ENCODE measurements around the gene CALR3.
"Not testable (repeated sequence)": the region's sequence is repeated elsewhere in the genome, so short reads cannot be mapped to it uniquely, and the experiment has no call there.

Gene CALR3, protein sequence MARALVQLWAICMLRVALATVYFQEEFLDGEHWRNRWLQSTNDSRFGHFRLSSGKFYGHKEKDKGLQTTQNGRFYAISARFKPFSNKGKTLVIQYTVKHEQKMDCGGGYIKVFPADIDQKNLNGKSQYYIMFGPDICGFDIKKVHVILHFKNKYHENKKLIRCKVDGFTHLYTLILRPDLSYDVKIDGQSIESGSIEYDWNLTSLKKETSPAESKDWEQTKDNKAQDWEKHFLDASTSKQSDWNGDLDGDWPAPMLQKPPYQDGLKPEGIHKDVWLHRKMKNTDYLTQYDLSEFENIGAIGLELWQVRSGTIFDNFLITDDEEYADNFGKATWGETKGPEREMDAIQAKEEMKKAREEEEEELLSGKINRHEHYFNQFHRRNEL

DNA sequence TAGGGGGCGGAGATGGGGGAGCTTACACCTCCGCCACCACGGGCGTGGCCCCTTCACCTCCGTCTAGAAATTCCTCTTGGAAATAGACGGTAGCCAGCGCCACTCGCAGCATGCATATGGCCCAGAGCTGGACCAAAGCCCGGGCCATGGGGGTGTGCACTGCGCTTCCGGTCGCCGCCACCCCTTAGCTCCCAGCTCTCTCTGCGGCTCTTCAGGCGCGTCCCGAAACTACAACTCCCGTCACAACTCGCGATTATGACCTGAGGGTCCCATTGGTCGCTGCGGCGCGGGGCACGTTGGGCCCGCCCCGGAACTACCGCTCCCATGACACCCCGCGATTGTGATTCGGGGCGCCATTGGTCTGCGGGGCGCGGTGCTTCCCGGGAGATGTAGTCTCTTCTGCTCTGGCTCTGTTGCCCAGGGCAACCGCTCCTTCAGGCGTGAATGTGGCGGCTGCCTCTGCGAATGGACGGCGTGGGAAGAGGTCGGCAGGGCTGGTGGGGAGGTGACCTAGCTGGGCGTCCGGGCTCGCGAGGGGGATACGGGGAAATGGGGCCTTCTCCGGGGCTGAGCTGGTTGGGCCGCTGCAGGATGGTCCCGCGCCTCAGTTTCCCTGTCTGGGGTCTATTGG, at the start of gene CALR3, which contains the start of gene C19orf44:
CALR3 (minus strand) TSS at position 186 of the 631 bp plus-strand sequence; CDS start at position 148, 38 bp downstream.
C19orf44 (plus strand) TSS at position 413 of the 631 bp plus-strand sequence. CDS start 4,399 bp downstream, outside the sequence.
- no peaks in the 10 kb centered on the region for H3K9me3 ChIP-seq (ENCODE audit: insufficient read depth, low read depth, low read length)
- peak within 1 kb of the TSS; percentile 76 for H3K4me3 ChIP-seq (ENCODE audit: low read length, poor library complexity, severe bottlenecking)
- H2AFZ ChIP-seq (ENCODE audit: low read length): peak within 1 kb of the TSS; percentile 97
- H3K27me3 ChIP-seq (ENCODE audit: insufficient read depth, low read length, poor library complexity, severe bottlenecking): no peaks in the 10 kb centered on the region
- H3K9ac ChIP-seq (ENCODE audit: low read depth, low read length, poor library complexity, severe bottlenecking): peak within 1 kb of the TSS; percentile 51
- H3K4me1 ChIP-seq (ENCODE audit: insufficient read depth, low read length, poor library complexity, severe bottlenecking): peaks cover 5% of the 10 kb centered on the region
- no peaks in the 10 kb centered on the region for H3K9me2 ChIP-seq (replicated peaks; ENCODE audit: low read depth, low read length)
- no peaks in the 10 kb centered on the region for H3K79me2 ChIP-seq (ENCODE audit: insufficient read depth, low read length)
- TF ChIP-seq EZH2phosphoT487 (IDR thresholded peaks at IDR 0.05; ENCODE audit: borderline replicate concordance): no peak
- TF ChIP-seq, protein P1, sequence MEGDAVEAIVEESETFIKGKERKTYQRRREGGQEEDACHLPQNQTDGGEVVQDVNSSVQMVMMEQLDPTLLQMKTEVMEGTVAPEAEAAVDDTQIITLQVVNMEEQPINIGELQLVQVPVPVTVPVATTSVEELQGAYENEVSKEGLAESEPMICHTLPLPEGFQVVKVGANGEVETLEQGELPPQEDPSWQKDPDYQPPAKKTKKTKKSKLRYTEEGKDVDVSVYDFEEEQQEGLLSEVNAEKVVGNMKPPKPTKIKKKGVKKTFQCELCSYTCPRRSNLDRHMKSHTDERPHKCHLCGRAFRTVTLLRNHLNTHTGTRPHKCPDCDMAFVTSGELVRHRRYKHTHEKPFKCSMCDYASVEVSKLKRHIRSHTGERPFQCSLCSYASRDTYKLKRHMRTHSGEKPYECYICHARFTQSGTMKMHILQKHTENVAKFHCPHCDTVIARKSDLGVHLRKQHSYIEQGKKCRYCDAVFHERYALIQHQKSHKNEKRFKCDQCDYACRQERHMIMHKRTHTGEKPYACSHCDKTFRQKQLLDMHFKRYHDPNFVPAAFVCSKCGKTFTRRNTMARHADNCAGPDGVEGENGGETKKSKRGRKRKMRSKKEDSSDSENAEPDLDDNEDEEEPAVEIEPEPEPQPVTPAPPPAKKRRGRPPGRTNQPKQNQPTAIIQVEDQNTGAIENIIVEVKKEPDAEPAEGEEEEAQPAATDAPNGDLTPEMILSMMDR (conservative IDR thresholded peaks at IDR 0.05; ENCODE audit: low read length): no peak
- no peaks in the 10 kb centered on the region for H3F3A ChIP-seq (ENCODE audit: low read depth)
- no peaks in the 10 kb centered on the region for H3K36me3 ChIP-seq (ENCODE audit: insufficient read depth, low read length)
- no peaks in the 10 kb centered on the region for H4K20me1 ChIP-seq (ENCODE audit: insufficient read depth, low read length, poor library complexity, severe bottlenecking)
- H3K4me2 ChIP-seq (ENCODE audit: low read depth, low read length, poor library complexity, severe bottlenecking): peak within 1 kb of the TSS; percentile 69

DNA sequence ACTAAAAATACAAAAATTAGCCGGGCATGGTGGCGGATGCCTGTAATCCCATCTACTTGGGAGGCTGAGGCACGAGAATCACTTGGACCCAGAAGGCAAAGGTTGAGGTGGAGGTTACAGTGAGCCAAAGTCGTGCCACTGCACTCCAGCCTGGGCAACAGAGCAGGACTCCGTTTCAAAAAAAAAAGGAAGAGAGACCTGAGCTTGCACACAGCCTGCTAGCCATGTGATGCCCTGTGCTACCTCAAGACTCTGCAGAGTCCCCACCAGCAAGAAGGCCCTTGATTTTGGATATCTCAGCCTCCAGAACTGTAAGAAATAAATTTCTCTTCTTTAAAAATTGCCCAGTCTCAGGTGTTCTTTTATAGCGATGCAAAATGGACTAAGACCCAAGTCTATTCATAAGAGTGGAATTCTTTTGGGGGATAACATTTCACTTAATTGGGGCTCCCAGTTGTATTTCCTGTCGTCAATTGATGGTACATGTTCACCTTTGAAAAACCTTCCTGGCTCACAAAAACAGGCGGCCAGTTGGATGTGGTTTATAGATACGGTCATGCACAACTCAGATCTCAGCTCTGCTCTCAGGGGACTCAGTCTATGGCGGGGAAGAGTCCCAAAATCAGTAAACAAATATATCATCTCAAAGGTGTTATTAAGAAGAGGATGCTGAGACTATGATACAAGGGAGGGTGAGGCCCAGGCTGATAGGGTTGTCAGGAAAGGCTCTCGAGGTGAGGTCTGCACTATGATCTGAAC, 48.7 kb upstream of the CALR3 start:
- Histone ChIP-seq H4K20me1 (ENCODE audit: insufficient read depth, low read length, poor library complexity, severe bottlenecking) (peaks cover 23% of the 10 kb centered on the region), H3K9me2 (replicated peaks; ENCODE audit: low read depth, low read length) (no peaks in the 10 kb centered on the region), H3K9ac (ENCODE audit: low read depth, low read length, poor library complexity, severe bottlenecking) (no peak overlapping the region), H3K79me2 (ENCODE audit: insufficient read depth, low read length) (peaks cover 50% of the 10 kb centered on the region), H3K4me1 (ENCODE audit: insufficient read depth, low read length, poor library complexity, severe bottlenecking) (peaks cover 32% of the 10 kb centered on the region), H3F3A (ENCODE audit: low read depth) (peaks cover 2% of the 10 kb centered on the region; the same call in 1 of the 2 replicates), H2AFZ (ENCODE audit: low read length) (no peak overlapping the region), H3K27me3 (ENCODE audit: insufficient read depth, low read length, poor library complexity, severe bottlenecking) (no peaks in the 10 kb centered on the region), H3K9me3 (ENCODE audit: insufficient read depth, low read depth, low read length) (no peaks in the 10 kb centered on the region), H3K4me2 (ENCODE audit: low read depth, low read length, poor library complexity, severe bottlenecking) (peak overlapping the region; percentile 23), H3K36me3 (ENCODE audit: insufficient read depth, low read length) (no peaks in the 10 kb centered on the region), H3K4me3 (ENCODE audit: low read length, poor library complexity, severe bottlenecking) (peak overlapping the region; percentile 9)
- no peak for TF ChIP-seq EZH2phosphoT487 (IDR thresholded peaks at IDR 0.05; ENCODE audit: borderline replicate concordance)
- TF ChIP-seq, protein P1 (conservative IDR thresholded peaks at IDR 0.05; ENCODE audit: low read length): no peak

DNA sequence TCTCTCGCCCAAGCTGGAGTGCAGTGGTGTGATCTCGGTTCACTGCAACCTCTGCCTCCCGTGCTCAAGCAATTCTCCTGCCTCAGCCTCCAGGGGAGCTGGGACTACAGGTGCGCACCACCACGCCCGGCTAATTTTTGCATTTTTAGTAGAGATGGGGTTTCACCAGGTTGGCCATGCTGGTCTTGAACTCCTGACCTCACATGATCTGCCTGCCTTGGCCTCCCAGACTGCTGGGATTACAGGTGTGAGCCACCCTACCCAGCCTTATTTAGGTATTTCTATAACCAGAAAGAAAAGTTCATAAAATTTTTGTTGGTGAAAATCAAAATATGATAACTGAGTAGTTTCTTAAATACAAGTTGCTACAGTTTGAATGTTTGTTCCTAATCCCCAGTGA, 47.8 kb upstream of the CALR3 start:
- not testable (repeated sequence) for H3K9me2 ChIP-seq (replicated peaks; ENCODE audit: low read depth, low read length); H2AFZ ChIP-seq (ENCODE audit: low read length); H3F3A ChIP-seq (ENCODE audit: low read depth); H3K27me3 ChIP-seq (ENCODE audit: insufficient read depth, low read length, poor library complexity, severe bottlenecking); H3K9me3 ChIP-seq (ENCODE audit: insufficient read depth, low read depth, low read length); H3K36me3 ChIP-seq (ENCODE audit: insufficient read depth, low read length)
- H3K79me2 ChIP-seq (ENCODE audit: insufficient read depth, low read length): peaks cover 59% of the 10 kb centered on the region
- peaks cover 36% of the 10 kb centered on the region for H3K4me1 ChIP-seq (ENCODE audit: insufficient read depth, low read length, poor library complexity, severe bottlenecking)
- peaks cover 30% of the 10 kb centered on the region for H4K20me1 ChIP-seq (ENCODE audit: insufficient read depth, low read length, poor library complexity, severe bottlenecking)
- H3K9ac ChIP-seq (ENCODE audit: low read depth, low read length, poor library complexity, severe bottlenecking): peak overlapping the region; percentile 93
- peak overlapping the region; percentile 93 for H3K4me3 ChIP-seq (ENCODE audit: low read length, poor library complexity, severe bottlenecking)
- H3K4me2 ChIP-seq (ENCODE audit: low read depth, low read length, poor library complexity, severe bottlenecking): peak overlapping the region; percentile 88
